Activated naive CD4-positive, alpha-beta T cell treated with Interleukin-2 at 50 U/mL for 16 hours (primary cell): ENCODE measurements around the gene TMEM245.

Experiments used
- DNase-seq: peaks from one replicate; pipeline ENCODE4 v3.0.0-alpha.2; 2020

Gene TMEM245

GRCh38 chr9:109119439-109120203 is at the start of gene TMEM245:
Gene TMEM245, minus strand, starts transcription at chr9:109119947. Its CDS starts 34 bp downstream, at chr9:109119913.
- DNase-seq: peak; percentile 95

- DNase-seq: no peak
Measured at GRCh38 chr9:109168170-109168569, 48.4 kb upstream of the TMEM245 start.

DNA sequence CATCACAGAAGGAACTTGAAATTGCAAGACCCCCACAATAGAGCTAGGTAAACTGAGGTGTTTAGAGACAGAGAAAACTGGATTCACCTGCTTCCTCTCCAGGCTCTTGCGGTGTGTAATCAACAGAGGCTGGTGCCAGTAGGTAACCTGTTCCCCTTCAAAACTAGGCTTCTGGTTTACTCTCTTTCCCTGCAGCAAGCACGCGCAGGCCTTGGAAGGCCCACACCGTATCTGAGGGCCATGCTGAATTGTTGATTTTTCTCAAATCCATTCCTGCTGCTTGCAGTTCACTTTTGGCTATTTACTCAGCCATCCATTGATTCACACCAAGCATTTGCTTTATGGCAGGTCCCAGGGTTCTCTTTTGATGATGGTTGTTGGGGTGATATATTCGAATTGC is 48.0 kb upstream of the TMEM245 start:
- no peak for DNase-seq

DNA sequence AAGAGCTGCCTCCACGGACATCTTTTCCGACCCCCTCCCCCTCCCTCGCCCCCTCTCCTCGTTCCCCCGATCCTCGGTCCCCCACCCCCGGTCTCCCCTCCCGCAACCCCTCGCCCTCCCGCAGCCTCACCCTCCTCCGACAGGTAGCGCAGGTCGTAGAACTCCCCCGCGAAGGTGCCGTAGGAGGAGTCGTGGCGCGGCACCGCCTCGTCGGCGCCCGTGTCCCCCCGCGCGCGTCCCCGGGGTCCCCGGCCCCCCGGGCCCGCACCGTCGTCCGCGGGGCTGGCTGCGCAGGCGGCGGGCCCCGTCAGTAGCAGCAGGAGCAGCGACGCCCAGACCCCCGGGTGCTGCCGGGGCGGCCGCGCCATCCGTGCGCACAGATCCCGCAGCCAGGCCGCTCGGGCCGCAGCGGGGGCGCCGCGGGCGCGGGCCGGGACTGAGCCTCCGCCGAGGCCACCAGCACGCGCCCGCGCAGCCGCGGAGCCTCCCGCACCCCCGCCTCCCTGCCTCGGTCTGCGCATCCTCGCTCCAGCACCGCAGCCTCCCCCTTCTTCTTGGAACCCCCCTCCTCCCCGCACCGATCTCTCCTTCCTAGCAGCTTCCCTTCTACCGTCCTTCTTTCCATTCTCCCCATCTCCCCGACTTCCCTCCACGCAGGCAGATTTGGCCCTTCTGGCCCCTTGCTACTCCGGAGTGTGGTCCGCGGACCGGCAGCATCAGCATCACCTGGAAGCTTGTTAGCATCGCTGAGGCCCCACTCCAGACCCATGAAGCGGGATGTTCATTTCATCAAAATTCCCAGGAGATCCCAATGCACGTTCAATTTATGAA is 47.2 kb upstream of the TMEM245 start, which contains the start of gene FRRS1L:
Gene FRRS1L, minus strand, starts transcription at position 479 of the 831 bp plus-strand sequence. Its CDS starts 111 bp downstream, at position 368.
- DNase-seq: no peak

- no peak for DNase-seq
Measured at GRCh38 chr9:109166171-109166770, 46.5 kb upstream of the TMEM245 start.

- no peak for DNase-seq
Measured at GRCh38 chr9:109164042-109164441, 44.3 kb upstream of the TMEM245 start.

GRCh38 chr9:109163194-109163593 is 43.4 kb upstream of the TMEM245 start:
- DNase-seq: no peak

DNA sequence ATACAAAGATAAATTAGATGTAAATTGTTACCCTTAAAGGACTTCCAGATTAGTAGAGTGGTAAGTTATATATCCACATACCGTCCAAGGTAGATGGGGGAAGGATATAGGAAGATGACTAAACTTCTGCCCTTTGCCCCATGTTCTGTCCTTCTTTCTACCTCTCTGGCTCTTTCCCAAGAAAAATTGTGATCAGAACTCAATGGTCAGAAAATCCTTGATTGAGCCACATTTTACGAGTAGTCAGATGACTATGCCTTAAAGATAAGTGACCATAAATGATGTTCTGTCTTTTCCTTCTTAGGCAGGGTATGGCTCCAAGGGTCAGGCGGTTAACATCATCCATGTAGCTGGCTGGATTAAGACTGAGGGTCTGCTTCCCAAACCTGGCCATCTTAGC is 42.9 kb upstream of the TMEM245 start:
- DNase-seq: no peak

DNA sequence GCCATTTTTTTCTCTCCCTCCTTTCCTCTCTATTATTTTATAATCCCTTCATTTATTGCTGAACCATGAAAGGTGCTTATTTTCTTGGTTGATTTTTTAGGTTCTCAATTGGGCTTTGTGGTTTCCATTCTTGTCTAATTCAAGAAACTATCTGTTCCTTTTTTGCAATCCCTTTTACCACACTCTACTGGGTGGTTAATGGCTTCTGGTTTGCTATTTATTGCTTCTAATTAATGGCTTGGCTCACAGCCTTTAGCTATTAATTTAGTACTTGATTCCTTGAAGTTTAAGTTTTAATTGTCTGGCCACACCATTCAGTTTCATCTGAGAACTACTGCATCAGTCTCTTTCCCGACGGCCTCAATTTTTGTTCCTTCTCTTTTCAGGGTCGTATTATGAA is 41.7 kb upstream of the TMEM245 start:
- DNase-seq: no peak

DNA sequence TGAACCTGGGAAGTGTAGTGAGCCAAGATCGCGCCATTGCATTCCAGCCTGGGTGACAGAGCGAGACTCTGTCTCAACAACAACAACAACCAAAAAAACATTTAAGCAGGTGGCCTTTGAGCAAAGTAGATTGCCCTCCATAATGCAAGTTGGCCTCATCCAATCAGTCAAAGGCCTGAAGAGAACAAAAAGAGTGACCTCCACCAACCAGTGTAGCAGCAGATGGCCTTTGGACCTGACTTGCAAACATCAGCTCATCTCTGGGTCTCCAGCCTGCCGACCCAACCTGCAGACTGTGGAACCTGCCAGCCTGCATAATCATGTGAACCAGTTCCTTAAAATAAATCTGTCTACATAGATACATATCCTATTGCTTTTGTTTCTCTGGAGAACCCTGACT is 39.8 kb upstream of the TMEM245 start:
- no peak for DNase-seq

DNA sequence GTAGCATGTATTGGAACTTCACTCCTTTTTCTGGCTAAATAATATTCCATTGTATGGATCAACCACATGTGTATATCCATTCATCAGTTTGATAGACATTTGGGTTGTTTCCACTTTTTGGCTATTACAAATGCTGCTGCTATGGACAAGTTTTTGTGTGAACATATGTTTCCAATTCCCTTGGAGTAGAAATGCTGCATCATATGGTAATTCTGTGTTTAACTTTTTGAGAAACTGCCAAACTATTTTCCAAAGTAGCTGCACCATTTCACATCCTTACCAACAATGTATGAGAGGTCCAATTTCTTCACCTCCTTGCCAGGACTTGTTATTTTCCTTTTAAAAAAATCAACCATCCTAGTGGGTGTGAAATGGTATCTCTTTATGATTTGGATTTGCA is 38.9 kb upstream of the TMEM245 start:
- DNase-seq: no peak

GRCh38 chr9:109156708-109157107 is 37.0 kb upstream of the TMEM245 start:
- no peak for DNase-seq

DNA sequence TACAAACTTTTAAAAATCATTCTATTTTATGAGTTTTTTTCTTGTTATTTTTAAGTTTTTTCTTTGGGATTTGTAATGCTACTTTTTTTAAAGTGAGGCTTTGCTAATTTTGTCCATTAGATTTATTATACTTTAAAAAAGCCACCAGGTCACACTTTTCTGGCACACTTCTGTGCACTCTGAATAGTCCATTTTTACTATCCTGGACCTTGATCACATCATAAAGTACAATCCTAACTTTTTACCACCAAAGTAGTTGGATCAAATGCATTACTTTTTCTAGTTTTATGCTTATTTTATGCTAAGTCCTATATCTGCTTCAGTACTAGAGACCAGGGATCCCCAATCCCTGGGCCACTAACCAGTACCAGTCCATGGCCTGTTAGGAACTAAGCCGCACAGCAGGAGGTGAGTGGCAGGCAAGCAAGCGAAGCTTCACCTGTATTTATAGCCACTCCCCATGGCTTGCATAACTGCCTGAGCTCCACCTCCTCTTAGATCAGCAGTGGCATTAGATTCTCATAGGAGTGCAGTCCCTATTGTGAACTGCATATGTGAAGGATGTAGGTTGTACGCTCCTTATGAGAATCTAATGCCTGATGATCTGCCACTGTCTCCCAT is 31.3 kb upstream of the TMEM245 start:
- no peak for DNase-seq

GRCh38 chr9:109149722-109150121 is 30.0 kb upstream of the TMEM245 start:
- DNase-seq: no peak

DNA sequence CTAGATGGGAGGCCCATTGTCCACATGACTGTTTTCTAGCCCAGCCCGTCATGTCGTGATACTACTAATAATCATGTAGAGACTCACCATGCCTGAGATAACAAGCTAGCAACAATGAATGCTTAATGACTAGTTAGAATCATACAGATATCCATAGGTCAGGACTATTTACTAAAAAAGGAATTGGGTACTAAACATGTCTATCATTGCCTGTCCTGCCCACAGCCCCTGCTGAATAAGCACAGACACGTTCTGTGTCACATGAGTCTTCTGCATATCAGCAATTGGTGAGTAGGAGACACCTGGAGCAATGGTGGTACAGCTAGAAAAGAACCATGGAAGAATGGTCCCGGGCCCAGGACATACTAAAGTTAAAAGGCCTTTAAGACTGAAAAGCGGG is 29.3 kb upstream of the TMEM245 start:
- DNase-seq: no peak

- no peak for DNase-seq
Measured at GRCh38 chr9:109145051-109145450, 25.3 kb upstream of the TMEM245 start.

- no peak for DNase-seq
Measured at GRCh38 chr9:109143881-109144562, 24.3 kb upstream of the TMEM245 start.

DNA sequence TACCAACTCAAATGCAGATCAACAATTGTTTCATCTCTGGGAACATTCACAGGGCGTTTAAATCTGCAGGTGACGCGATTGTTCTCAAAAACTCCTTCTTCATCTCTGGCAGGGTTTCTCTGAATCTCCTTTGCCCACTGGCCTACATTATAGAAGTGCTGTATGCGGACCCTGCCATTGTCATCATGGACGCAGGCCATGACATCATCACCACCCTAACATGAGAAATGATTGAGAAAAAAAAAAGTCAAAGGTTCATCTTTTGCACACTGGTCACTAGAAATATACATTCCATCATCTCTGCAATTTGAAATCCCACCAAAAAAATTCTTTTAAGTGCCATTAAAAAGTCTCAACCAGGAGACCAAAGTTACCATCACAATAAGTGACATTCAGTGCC is 21.6 kb upstream of the TMEM245 start:
- DNase-seq: no peak

- no peak for DNase-seq
Measured at GRCh38 chr9:109139851-109140250, 20.1 kb upstream of the TMEM245 start.

GRCh38 chr9:109138421-109138820 is 18.7 kb upstream of the TMEM245 start:
- no peak for DNase-seq

GRCh38 chr9:109134167-109134578 is 14.4 kb upstream of the TMEM245 start:
- no peak for DNase-seq

DNA sequence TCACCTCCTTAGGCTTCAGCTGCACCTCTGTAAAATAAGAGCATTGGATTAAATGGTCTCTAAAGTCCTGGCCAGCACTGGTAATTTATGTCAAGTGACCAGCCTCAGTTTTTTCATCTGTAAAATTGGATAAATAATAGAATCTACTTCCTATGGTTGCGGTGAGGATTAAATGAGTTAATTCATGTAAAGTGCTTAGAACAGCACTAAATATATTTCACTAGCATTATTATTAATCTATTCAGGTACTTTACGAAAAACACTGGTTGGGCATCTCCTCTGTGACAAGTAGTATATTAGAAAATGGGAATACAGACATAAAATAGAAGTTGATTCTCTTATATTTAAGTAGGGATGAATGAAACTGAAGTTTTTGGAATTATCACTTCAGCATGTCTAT is 13.8 kb upstream of the TMEM245 start:
- no peak for DNase-seq
